Karpas-422 (cell line): ENCODE results near the gene HELZ. TPM values are rescaled to one million over a fixed set of nuclear protein-coding genes. Genes with fewer than 3 reads are reported as not detected.
"Not testable (repeated sequence)": the region's sequence is repeated elsewhere in the genome, so short reads cannot be mapped to it uniquely, and the experiment has no call there.

Source experiments
- DNase-seq: peaks from one replicate; pipeline ENCODE4 v3.0.0-alpha.2; 2015
- H2AFZ ChIP-seq: fragments of 200-600 bp; sonication (generic); 2 replicates; pipeline ENCODE4 v1.6.1; 2014; ENCODE audit warnings: antibody characterized with exemption, low read length, mixed read lengths
- H3K27ac ChIP-seq: fragments of 200-600 bp; sonication (generic); 2 replicates; pipeline ENCODE4 v1.5.1; 2014; ENCODE audit warnings: mild to moderate bottlenecking, low read length, moderate library complexity
- H3K27me3 ChIP-seq: fragments of 200-600 bp; sonication (generic); 2 replicates; pipeline ENCODE4 v1.6.1; 2014; ENCODE audit warnings: low read length, mixed read lengths
- H3K36me3 ChIP-seq: fragments of 200-600 bp; sonication (generic); 2 replicates; pipeline ENCODE4 v1.6.1; 2014; ENCODE audit warnings: low read length, mixed read lengths; ENCODE audit not compliant: insufficient read depth
- H3K4me1 ChIP-seq: fragments of 200-600 bp; sonication (generic); 2 replicates; pipeline ENCODE4 v1.6.1; 2014; ENCODE audit warnings: mild to moderate bottlenecking, low read length, mixed read lengths
- H3K4me2 ChIP-seq: fragments of 200-600 bp; sonication (generic); 2 replicates; pipeline ENCODE4 v1.6.1; 2014; ENCODE audit warnings: low read length, low read depth, mild to moderate bottlenecking; ENCODE audit not compliant: poor library complexity, severe bottlenecking
- H3K4me3 ChIP-seq: fragments of 200-600 bp; sonication (generic); 2 replicates; pipeline ENCODE4 v1.5.1; 2014; ENCODE audit warnings: mild to moderate bottlenecking, antibody characterized with exemption, low read length, mixed read lengths
- H3K79me2 ChIP-seq: fragments of 200-600 bp; sonication (generic); 2 replicates; pipeline ENCODE4 v1.6.1; 2014; ENCODE audit warnings: mild to moderate bottlenecking, low read length, mixed read lengths
- H3K9ac ChIP-seq: fragments of 200-600 bp; sonication (generic); 2 replicates; pipeline ENCODE4 v1.6.0; 2014; ENCODE audit warnings: low read length
- H3K9me2 ChIP-seq: fragments of 200-600 bp; sonication (generic), shearing (Covaris generic); replicated peaks from 2 replicates; pipeline ENCODE4 v1.6.0; 2014; ENCODE audit warnings: mild to moderate bottlenecking, low read length, moderate library complexity; ENCODE audit not compliant: insufficient read depth
- H3K9me3 ChIP-seq: fragments of 300-700, 200-600 bp; sonication (generic); 2 replicates; pipeline ENCODE4 v1.6.1; 2014; ENCODE audit warnings: low read length, mixed read lengths
- H4K20me1 ChIP-seq: fragments of 200-600 bp; sonication (generic); 2 replicates; pipeline ENCODE4 v1.6.1; 2014; ENCODE audit warnings: mild to moderate bottlenecking, antibody characterized with exemption, low read length, low read depth; ENCODE audit not compliant: insufficient read depth
- total RNA-seq: library from RNA; depleted of rRNA; stranded (reverse); fragments of >200 nt; shearing (Covaris generic); gene quantifications from 2 replicates; pipeline ENCODE4 v1.2.3, GENCODE V29; 2014; ENCODE audit warnings: low replicate concordance

The HELZ gene
- total RNA-seq, 1 experiment from 2014 or later = 77.9 TPM

GRCh38 chr17:67128700-67129099 is 116.3 kb downstream of the HELZ start:
- H3K9ac ChIP-seq = no peak overlapping the region
- no peaks in the 10 kb centered on the region for H3K27me3 ChIP-seq
- no peaks in the 10 kb centered on the region for H3K9me3 ChIP-seq
- peaks cover 21% of the 10 kb centered on the region for H3K79me2 ChIP-seq
- no peak overlapping the region for H2AFZ ChIP-seq
- no peak overlapping the region for H3K4me3 ChIP-seq
- H3K9me2 ChIP-seq = no peaks in the 10 kb centered on the region
- H3K4me2 ChIP-seq = no peak overlapping the region
- no peaks in the 10 kb centered on the region for H4K20me1 ChIP-seq
- H3K36me3 ChIP-seq = peaks cover 25% of the 10 kb centered on the region; the same call in 1 of the 2 replicates
- H3K4me1 ChIP-seq = peaks cover 30% of the 10 kb centered on the region
- no peak for DNase-seq
- no peak overlapping the region for H3K27ac ChIP-seq

- peaks cover 25% of the 10 kb centered on the region; the same call in 1 of the 2 replicates for H3K36me3 ChIP-seq
- H3K4me3 ChIP-seq = no peak overlapping the region
- H3K27me3 ChIP-seq = no peaks in the 10 kb centered on the region
- H3K4me1 ChIP-seq = peaks cover 22% of the 10 kb centered on the region
- no peaks in the 10 kb centered on the region for H4K20me1 ChIP-seq
- H3K9ac ChIP-seq = no peak overlapping the region
- H3K9me3 ChIP-seq = no peaks in the 10 kb centered on the region
- no peak overlapping the region for H3K4me2 ChIP-seq
- DNase-seq = no peak
- no peaks in the 10 kb centered on the region for H3K9me2 ChIP-seq
- peaks cover 18% of the 10 kb centered on the region for H3K79me2 ChIP-seq
- H2AFZ ChIP-seq = no peak overlapping the region
- no peak overlapping the region for H3K27ac ChIP-seq
Observed at GRCh38 chr17:67127925-67128324, 117.1 kb downstream of the HELZ start.

GRCh38 chr17:67126983-67127382 is 118.0 kb downstream of the HELZ start:
- H2AFZ ChIP-seq = no peak overlapping the region
- peaks cover 12% of the 10 kb centered on the region for H3K4me1 ChIP-seq
- no peak overlapping the region for H3K4me3 ChIP-seq
- no peak overlapping the region for H3K9ac ChIP-seq
- H3K36me3 ChIP-seq = peaks cover 25% of the 10 kb centered on the region; the same call in 1 of the 2 replicates
- H3K27ac ChIP-seq = no peak overlapping the region
- H3K27me3 ChIP-seq = no peaks in the 10 kb centered on the region
- no peak for DNase-seq
- no peak overlapping the region for H3K4me2 ChIP-seq
- H3K9me3 ChIP-seq = no peaks in the 10 kb centered on the region
- H4K20me1 ChIP-seq = no peaks in the 10 kb centered on the region
- peaks cover 18% of the 10 kb centered on the region for H3K79me2 ChIP-seq
- H3K9me2 ChIP-seq = no peaks in the 10 kb centered on the region

GRCh38 chr17:67126543-67126942 is 118.5 kb downstream of the HELZ start:
- H3K36me3 ChIP-seq = peaks cover 27% of the 10 kb centered on the region; the same call in 1 of the 2 replicates
- H4K20me1 ChIP-seq, H3K4me1 ChIP-seq, H2AFZ ChIP-seq, H3K9ac ChIP-seq, H3K4me3 ChIP-seq, H3K9me2 ChIP-seq, H3K9me3 ChIP-seq, H3K4me2 ChIP-seq, H3K27ac ChIP-seq, DNase-seq, H3K27me3 ChIP-seq: not testable (repeated sequence)
- H3K79me2 ChIP-seq = peaks cover 14% of the 10 kb centered on the region; the same call in 1 of the 2 replicates

- Histone ChIP-seq H4K20me1 (no peaks in the 10 kb centered on the region), H3K36me3 (peaks cover 33% of the 10 kb centered on the region; the same call in 1 of the 2 replicates), H3K27ac (no peak overlapping the region), H3K27me3 (no peaks in the 10 kb centered on the region), H3K4me3 (no peak overlapping the region), H2AFZ (no peak overlapping the region), H3K9me2 (no peaks in the 10 kb centered on the region), H3K79me2 (peaks cover 14% of the 10 kb centered on the region; the same call in 1 of the 2 replicates), H3K4me2 (no peak overlapping the region), H3K9me3 (no peaks in the 10 kb centered on the region), H3K9ac (no peak overlapping the region), H3K4me1 (peaks cover 5% of the 10 kb centered on the region; the same call in 1 of the 2 replicates)
- DNase-seq = no peak
Observed at GRCh38 chr17:67125924-67126323, 119.1 kb downstream of the HELZ start.

GRCh38 chr17:67125417-67125816 is 119.6 kb downstream of the HELZ start:
- H3K4me3 ChIP-seq = no peak overlapping the region
- no peaks in the 10 kb centered on the region for H4K20me1 ChIP-seq
- H3K27me3 ChIP-seq = no peaks in the 10 kb centered on the region
- H3K79me2 ChIP-seq = peaks cover 14% of the 10 kb centered on the region; the same call in 1 of the 2 replicates
- H3K4me1 ChIP-seq = peaks cover 5% of the 10 kb centered on the region; the same call in 1 of the 2 replicates
- DNase-seq = no peak
- H3K9me3 ChIP-seq = no peaks in the 10 kb centered on the region
- H3K4me2 ChIP-seq = no peak overlapping the region
- H3K36me3 ChIP-seq = peaks cover 38% of the 10 kb centered on the region
- no peak overlapping the region for H2AFZ ChIP-seq
- H3K9ac ChIP-seq = no peak overlapping the region
- no peak overlapping the region for H3K27ac ChIP-seq
- no peaks in the 10 kb centered on the region for H3K9me2 ChIP-seq

GRCh38 chr17:67124450-67125148 is 120.4 kb downstream of the HELZ start:
- Histone ChIP-seq H3K36me3 (peaks cover 40% of the 10 kb centered on the region), H3K27ac (no peak overlapping the region), H2AFZ (no peak overlapping the region), H4K20me1 (no peaks in the 10 kb centered on the region), H3K4me3 (no peak overlapping the region), H3K9me3 (no peaks in the 10 kb centered on the region), H3K4me2 (no peak overlapping the region), H3K27me3 (no peaks in the 10 kb centered on the region), H3K4me1 (peaks cover 5% of the 10 kb centered on the region; the same call in 1 of the 2 replicates), H3K79me2 (peaks cover 14% of the 10 kb centered on the region; the same call in 1 of the 2 replicates), H3K9me2 (no peaks in the 10 kb centered on the region), H3K9ac (no peak overlapping the region)
- DNase-seq = no peak

- Histone ChIP-seq H3K4me1 (peaks cover 3% of the 10 kb centered on the region; the same call in 1 of the 2 replicates), H3K36me3 (peaks cover 45% of the 10 kb centered on the region)
Observed at GRCh38 chr17:67123699-67124098, 121.3 kb downstream of the HELZ start.

More at GRCh38 chr17:67123699-67124098, 121.3 kb downstream of the HELZ start:
- no peak overlapping the region for H3K27ac ChIP-seq
- no peak overlapping the region for H2AFZ ChIP-seq
- no peaks in the 10 kb centered on the region for H3K9me2 ChIP-seq
- no peak overlapping the region for H3K9ac ChIP-seq
- no peaks in the 10 kb centered on the region for H4K20me1 ChIP-seq
- no peaks in the 10 kb centered on the region for H3K27me3 ChIP-seq
- peaks cover 12% of the 10 kb centered on the region; the same call in 1 of the 2 replicates for H3K79me2 ChIP-seq
- H3K4me2 ChIP-seq = no peak overlapping the region
- DNase-seq = no peak
- H3K9me3 ChIP-seq = no peaks in the 10 kb centered on the region
- no peak overlapping the region for H3K4me3 ChIP-seq
